ENCODE results near the gene CPTP. TPM values are rescaled to one million over a fixed set of nuclear protein-coding genes. Genes with fewer than 3 reads are reported as not detected.

The CPTP gene
- total RNA-seq, 2 experiments from 2014 or later = 8.4 to 11.0 TPM

DNA sequence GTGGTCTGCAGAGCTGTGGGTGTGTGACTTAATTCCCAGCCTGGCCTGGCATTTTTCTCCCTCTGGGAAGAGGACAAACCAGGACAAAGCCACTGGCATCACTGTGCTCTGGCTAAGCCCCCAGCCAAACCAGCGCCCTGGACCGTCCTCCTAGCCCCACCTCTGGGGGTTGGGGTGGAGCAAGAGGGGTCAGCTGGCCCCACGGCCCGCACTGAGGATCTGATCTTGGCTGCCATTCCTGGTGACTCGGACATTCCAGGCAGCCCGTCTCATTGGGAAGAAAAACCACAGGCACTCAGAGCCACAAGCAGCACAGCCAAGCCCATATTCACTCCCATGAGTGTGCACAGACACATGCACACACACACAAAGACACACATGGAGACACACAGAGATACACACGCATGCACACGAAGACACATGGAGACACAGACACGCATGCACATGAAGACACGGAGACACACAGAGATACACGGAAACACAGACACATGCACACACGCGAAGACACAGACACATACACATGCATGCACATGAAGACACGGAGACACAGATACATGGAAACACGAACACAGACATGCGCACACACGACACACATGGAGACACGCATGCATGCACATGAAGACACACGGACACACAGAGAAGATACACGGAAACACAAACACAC is 36.0 kb downstream of the CPTP start:
- Mint-ChIP-seq H3K9me3 (no peaks in the 10 kb centered on the region), H3K4me3 (no peak overlapping the region), H3K4me1 (ENCODE audit: low read depth) (peaks cover 16% of the 10 kb centered on the region), H3K27me3 (no peaks in the 10 kb centered on the region), H3K36me3 (ENCODE audit: low read depth) (no peaks in the 10 kb centered on the region), H3K27ac (no peak overlapping the region)
- intact Hi-C loops (cut with micrococcal nuclease) = no loop called here
- POLR2A ChIA-PET = no interaction called here
- DNase-seq (no peak), ATAC-seq (no peak)
- CTCF ChIA-PET = no interaction called here
- TF ChIP-seq, protein P1, sequence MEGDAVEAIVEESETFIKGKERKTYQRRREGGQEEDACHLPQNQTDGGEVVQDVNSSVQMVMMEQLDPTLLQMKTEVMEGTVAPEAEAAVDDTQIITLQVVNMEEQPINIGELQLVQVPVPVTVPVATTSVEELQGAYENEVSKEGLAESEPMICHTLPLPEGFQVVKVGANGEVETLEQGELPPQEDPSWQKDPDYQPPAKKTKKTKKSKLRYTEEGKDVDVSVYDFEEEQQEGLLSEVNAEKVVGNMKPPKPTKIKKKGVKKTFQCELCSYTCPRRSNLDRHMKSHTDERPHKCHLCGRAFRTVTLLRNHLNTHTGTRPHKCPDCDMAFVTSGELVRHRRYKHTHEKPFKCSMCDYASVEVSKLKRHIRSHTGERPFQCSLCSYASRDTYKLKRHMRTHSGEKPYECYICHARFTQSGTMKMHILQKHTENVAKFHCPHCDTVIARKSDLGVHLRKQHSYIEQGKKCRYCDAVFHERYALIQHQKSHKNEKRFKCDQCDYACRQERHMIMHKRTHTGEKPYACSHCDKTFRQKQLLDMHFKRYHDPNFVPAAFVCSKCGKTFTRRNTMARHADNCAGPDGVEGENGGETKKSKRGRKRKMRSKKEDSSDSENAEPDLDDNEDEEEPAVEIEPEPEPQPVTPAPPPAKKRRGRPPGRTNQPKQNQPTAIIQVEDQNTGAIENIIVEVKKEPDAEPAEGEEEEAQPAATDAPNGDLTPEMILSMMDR (IDR thresholded peaks at IDR 0.05) = no peak

DNA sequence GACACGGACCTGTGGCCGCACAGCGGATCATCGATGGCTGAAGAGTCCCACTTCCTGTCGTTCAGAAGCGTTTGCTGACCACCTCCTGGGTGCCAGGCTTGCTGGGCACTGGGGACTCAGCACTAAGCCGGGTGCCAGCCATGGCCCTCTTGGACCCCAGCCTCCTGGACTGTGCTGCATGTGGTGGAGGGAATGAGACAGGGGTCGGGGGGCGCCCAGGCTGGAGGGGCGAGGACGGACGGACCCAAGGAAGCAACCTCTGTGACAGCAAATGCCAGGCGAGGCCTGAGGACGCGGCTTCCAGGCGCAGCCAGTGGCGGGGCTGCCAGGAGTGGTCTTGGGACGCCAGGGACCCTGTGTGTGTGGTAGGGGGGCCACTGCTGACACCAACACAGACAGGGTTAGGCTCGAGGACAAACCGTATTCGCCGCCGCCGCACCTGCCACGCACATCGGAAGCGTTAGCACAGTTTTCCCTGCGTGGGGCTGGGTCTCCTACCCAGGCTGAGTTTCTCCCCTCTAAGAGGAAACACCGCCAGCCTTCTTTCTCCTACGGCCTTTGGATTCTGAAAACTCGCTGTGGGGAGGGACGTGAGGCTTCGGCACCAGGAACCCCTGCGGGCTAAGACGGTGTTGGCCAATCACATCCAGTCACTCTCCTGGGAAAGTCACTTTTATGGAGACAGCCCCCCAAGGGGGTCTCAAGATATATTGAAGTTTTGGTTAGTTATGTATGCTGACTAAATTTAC is 36.8 kb downstream of the CPTP start:
- TF ChIP-seq, protein P1 (IDR thresholded peaks at IDR 0.05) = no peak
- H3K4me1 Mint-ChIP-seq (ENCODE audit: low read depth) = peaks cover 16% of the 10 kb centered on the region
- H3K27me3 Mint-ChIP-seq = no peaks in the 10 kb centered on the region
- CTCF ChIA-PET = no interaction called here
- POLR2A ChIA-PET = no interaction called here
- intact Hi-C loops (cut with micrococcal nuclease) = no loop called here
- H3K9me3 Mint-ChIP-seq = no peaks in the 10 kb centered on the region
- H3K4me3 Mint-ChIP-seq = no peak overlapping the region
- ATAC-seq (no peak), DNase-seq (no peak)
- H3K36me3 Mint-ChIP-seq (ENCODE audit: low read depth) = no peaks in the 10 kb centered on the region
- H3K27ac Mint-ChIP-seq = no peak overlapping the region

DNA sequence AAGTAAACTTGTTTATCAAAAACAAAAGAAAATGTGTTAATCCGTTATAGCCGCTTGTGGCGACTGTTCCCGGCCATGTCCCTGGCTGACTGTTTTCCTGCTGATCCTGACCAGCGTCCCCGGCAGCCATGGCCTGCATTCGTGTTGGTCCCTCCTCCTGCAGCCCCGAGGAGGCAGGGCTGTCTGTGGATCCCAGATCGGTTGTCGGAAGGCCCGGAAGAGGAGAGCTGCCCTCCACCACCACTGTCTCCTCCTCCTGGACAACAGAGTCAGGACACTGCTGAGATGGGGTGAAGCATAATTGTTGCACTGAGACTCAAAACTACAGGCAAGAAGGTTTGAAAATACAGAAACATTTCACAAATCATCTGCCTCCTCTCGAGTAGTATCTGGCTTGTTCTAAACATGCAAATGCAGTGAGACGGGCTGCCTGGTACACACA is 37.4 kb downstream of the CPTP start:
- DNase-seq = no peak
- Mint-ChIP-seq H3K27me3 (no peaks in the 10 kb centered on the region), H3K4me3 (no peak overlapping the region), H3K9me3 (no peaks in the 10 kb centered on the region), H3K4me1 (ENCODE audit: low read depth) (peaks cover 16% of the 10 kb centered on the region), H3K36me3 (ENCODE audit: low read depth) (no peaks in the 10 kb centered on the region), H3K27ac (no peak overlapping the region)
- no peak for ATAC-seq
- ChIA-PET CTCF (no interaction called here), POLR2A (no interaction called here)
- TF ChIP-seq, protein P1 (IDR thresholded peaks at IDR 0.05) = no peak
- intact Hi-C loops (cut with micrococcal nuclease) = no loop called here

DNA sequence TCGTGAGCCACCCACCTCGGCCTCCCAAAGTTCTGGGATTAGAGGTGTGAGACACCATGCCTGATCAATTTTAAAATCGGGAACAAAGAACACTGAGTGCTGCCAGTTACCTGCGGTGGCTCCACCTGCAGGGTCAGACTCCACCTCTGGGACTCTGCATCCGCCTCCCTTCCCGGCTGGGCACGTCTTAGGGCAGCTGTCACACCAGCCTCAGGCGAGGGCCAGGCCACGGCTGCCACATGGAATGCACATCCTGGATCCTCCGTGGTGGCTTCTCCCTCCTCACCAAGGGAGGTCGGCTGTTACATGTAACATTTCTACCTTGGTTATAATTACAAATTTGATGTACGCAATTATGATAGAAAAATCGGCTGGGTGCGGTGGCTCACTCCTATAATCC is 39.7 kb downstream of the CPTP start:
- no peaks in the 10 kb centered on the region for H3K9me3 Mint-ChIP-seq
- ChIA-PET CTCF (no interaction called here), POLR2A (no interaction called here)
- H3K36me3 Mint-ChIP-seq (ENCODE audit: low read depth) = no peaks in the 10 kb centered on the region
- TF ChIP-seq, protein P1 (IDR thresholded peaks at IDR 0.05) = no peak
- no peak overlapping the region for H3K27ac Mint-ChIP-seq
- no peak for DNase-seq
- ATAC-seq = no peak
- H3K27me3 Mint-ChIP-seq = no peaks in the 10 kb centered on the region
- H3K4me1 Mint-ChIP-seq (ENCODE audit: low read depth) = peaks cover 2% of the 10 kb centered on the region
- intact Hi-C loops (cut with micrococcal nuclease) = no loop called here
- H3K4me3 Mint-ChIP-seq = no peak overlapping the region

All from activated CD8-positive, alpha-beta T cell treated with anti-CD3 and anti-CD28 coated beads for 36 hours (primary cell).